Endothelial cell of umbilical vein (primary cell): ENCODE measurements around the gene HSPB3.

Source experiments
- CTCF ChIP-seq, 2 donors: IDR thresholded peaks; 1 replicate in 1 of 2; 2 replicates in 1 of 2; pipeline ENCODE4 v1.5.1; 2011; ENCODE audit warnings: low read length in 2 of 2, mild to moderate bottlenecking in 2 of 2, moderate library complexity in 2 of 2, control low read depth in 1 of 2, inconsistent platforms in 1 of 2, low read depth in 1 of 2; ENCODE audit not compliant: insufficient read depth in 1 of 2; ENCODE audit errors: extremely low read depth in 1 of 2
- EZH2 ChIP-seq: IDR thresholded peaks from 2 replicates; pipeline ENCODE4 v1.6.1; 2012; ENCODE audit warnings: borderline replicate concordance, low read depth, mild to moderate bottlenecking, moderate library complexity, low read length, inconsistent platforms; ENCODE audit not compliant: severe bottlenecking
- FOS ChIP-seq: IDR thresholded peaks from 2 replicates; pipeline ENCODE4 v1.6.1; 2011; ENCODE audit warnings: mild to moderate bottlenecking, low read length, moderate library complexity, borderline replicate concordance; ENCODE audit not compliant: insufficient read depth
- JUN ChIP-seq: IDR thresholded peaks from 2 replicates; pipeline ENCODE4 v1.6.1; 2011; ENCODE audit warnings: borderline replicate concordance, low read depth; ENCODE audit not compliant: insufficient read length, insufficient read depth
- MAX ChIP-seq: IDR thresholded peaks from 2 replicates; pipeline ENCODE4 v1.6.1; 2011; ENCODE audit not compliant: insufficient read depth, insufficient read length
- POLR2A ChIP-seq: IDR thresholded peaks from 2 replicates; pipeline ENCODE4 v1.6.1; 2012; ENCODE audit warnings: low read depth, mild to moderate bottlenecking, control low read depth, low read length
- POLR2AphosphoS5 ChIP-seq: IDR thresholded peaks from 2 replicates; pipeline ENCODE4 v1.6.1; 2012; ENCODE audit warnings: low read depth, mild to moderate bottlenecking, control low read depth, low read length, moderate library complexity; ENCODE audit not compliant: insufficient read depth

GRCh38 chr5:54443270-54443669, 12.2 kb upstream of the HSPB3 start:
- TF ChIP-seq CTCF (IDR thresholded peaks at IDR 0.05; ENCODE audit: extremely low read depth in 1 of 2, insufficient read depth in 1 of 2, low read depth in 1 of 2, low read length in 2 of 2): peak; percentile 43 to 44
- TF ChIP-seq EZH2: no peak
- no peak for TF ChIP-seq POLR2AphosphoS5
- TF ChIP-seq MAX: no peak
- TF ChIP-seq POLR2A: no peak
- TF ChIP-seq FOS: no peak
- TF ChIP-seq JUN: no peak
